HUES48 (cell line): ENCODE results near the gene LIPT1.

Source experiments
- H3K27ac ChIP-seq: one replicate; pipeline ENCODE4 v1.7.0; 2013; ENCODE audit warnings: low read depth, low read length, inconsistent platforms
- H3K27me3 ChIP-seq: 2 replicates; pipeline ENCODE4 v1.6.1; 2013; ENCODE audit warnings: mild to moderate bottlenecking, low read length; ENCODE audit not compliant: control insufficient read depth, insufficient read depth
- H3K36me3 ChIP-seq: 2 replicates; pipeline ENCODE4 v1.6.1; 2013; ENCODE audit warnings: low read length; ENCODE audit not compliant: control insufficient read depth, insufficient read depth
- H3K4me1 ChIP-seq: 2 replicates; pipeline ENCODE4 v1.6.1; 2013; ENCODE audit warnings: mild to moderate bottlenecking, low read length; ENCODE audit not compliant: control insufficient read depth, insufficient read depth
- H3K4me3 ChIP-seq: 2 replicates; pipeline ENCODE4 v1.5.1; 2013; ENCODE audit warnings: mild to moderate bottlenecking, low read depth, low read length
- H3K9ac ChIP-seq: 2 replicates; pipeline ENCODE4 v1.6.1; 2013; ENCODE audit warnings: mild to moderate bottlenecking, low read depth, low read length, moderate library complexity
- H3K9me3 ChIP-seq: 2 replicates; pipeline ENCODE4 v1.6.1; 2013; ENCODE audit warnings: low read length; ENCODE audit not compliant: control insufficient read depth, insufficient read depth

LIPT1 gene

GRCh38 chr2:99201959-99202678 is 47.4 kb downstream of the LIPT1 start:
- H3K4me3 ChIP-seq = no peak overlapping the region
- no peaks in the 10 kb centered on the region for H3K4me1 ChIP-seq
- peaks cover 5% of the 10 kb centered on the region for H3K36me3 ChIP-seq
- H3K27ac ChIP-seq = no peak overlapping the region
- H3K27me3 ChIP-seq = no peaks in the 10 kb centered on the region
- no peak overlapping the region for H3K9ac ChIP-seq
- peaks cover 24% of the 10 kb centered on the region for H3K9me3 ChIP-seq

- Histone ChIP-seq H3K9ac (no peak overlapping the region), H3K27ac (no peak overlapping the region), H3K4me3 (no peak overlapping the region), H3K9me3 (peaks cover 31% of the 10 kb centered on the region), H3K36me3 (no peaks in the 10 kb centered on the region), H3K27me3 (no peaks in the 10 kb centered on the region), H3K4me1 (no peaks in the 10 kb centered on the region)
Measured at GRCh38 chr2:99205491-99205890, 50.7 kb downstream of the LIPT1 start.
